ENCODE measurements around the gene VPS39. TPM values are rescaled to one million over a fixed set of nuclear protein-coding genes. Genes with fewer than 3 reads are reported as not detected.

Gene VPS39
- total RNA-seq, 1 donor from 2014 or later = 79.9 TPM

- DNase-seq (no peak), ATAC-seq (peak; percentile 80 to 82)
- H3K9me3 ChIP-seq = no peaks in the 10 kb centered on the region
- no peaks in the 10 kb centered on the region for H3K27me3 ChIP-seq (ENCODE audit: low read depth)
- peaks cover 40% of the 10 kb centered on the region for H3K4me1 ChIP-seq
- H3K4me3 ChIP-seq = no peak overlapping the region
- H3K27ac ChIP-seq = no peak overlapping the region
- no peak for TF ChIP-seq CTCF (IDR thresholded peaks at IDR 0.05)
- intact Hi-C loops (cut with DNase I) = no loop called here
- H3K36me3 ChIP-seq = peaks cover 59% of the 10 kb centered on the region
Measured at GRCh38 chr15:42210696-42211095, 2.6 kb upstream of the VPS39 start.

- H3K27ac ChIP-seq = no peak overlapping the region
- DNase-seq = no peak
- no peaks in the 10 kb centered on the region for H3K9me3 ChIP-seq
- no peaks in the 10 kb centered on the region for H3K27me3 ChIP-seq (ENCODE audit: low read depth)
- peaks cover 41% of the 10 kb centered on the region for H3K4me1 ChIP-seq
- H3K4me3 ChIP-seq = no peak overlapping the region
- no peak for ATAC-seq
- TF ChIP-seq CTCF (IDR thresholded peaks at IDR 0.05) = no peak
- peaks cover 28% of the 10 kb centered on the region for H3K36me3 ChIP-seq
- intact Hi-C loops (cut with DNase I) = no loop called here
Measured at GRCh38 chr15:42206406-42206805, 1.7 kb downstream of the VPS39 start.

- peaks cover 28% of the 10 kb centered on the region for H3K4me1 ChIP-seq
- no peaks in the 10 kb centered on the region for H3K9me3 ChIP-seq
- H3K27me3 ChIP-seq (ENCODE audit: low read depth) = no peaks in the 10 kb centered on the region
- ATAC-seq = no peak
- DNase-seq = no peak
- H3K4me3 ChIP-seq = no peak overlapping the region
- intact Hi-C loops (cut with DNase I) = no loop called here
- no peak overlapping the region for H3K27ac ChIP-seq
- H3K36me3 ChIP-seq = peaks cover 19% of the 10 kb centered on the region
- TF ChIP-seq CTCF (IDR thresholded peaks at IDR 0.05) = no peak
Measured at GRCh38 chr15:42203891-42204290, 4.2 kb downstream of the VPS39 start.

- Histone ChIP-seq H3K4me1 (peaks cover 23% of the 10 kb centered on the region), H3K36me3 (peaks cover 32% of the 10 kb centered on the region), H3K27me3 (ENCODE audit: low read depth) (no peaks in the 10 kb centered on the region), H3K4me3 (no peak overlapping the region), H3K27ac (no peak overlapping the region), H3K9me3 (no peaks in the 10 kb centered on the region)
- no peak for TF ChIP-seq CTCF (IDR thresholded peaks at IDR 0.05)
- ATAC-seq = no peak
- intact Hi-C loops (cut with DNase I) = no loop called here
- DNase-seq = no peak
Measured at GRCh38 chr15:42202653-42203052, 5.5 kb downstream of the VPS39 start.

- intact Hi-C loops (cut with DNase I) = no loop called here
- H3K36me3 ChIP-seq = peaks cover 36% of the 10 kb centered on the region
- no peak for TF ChIP-seq CTCF (IDR thresholded peaks at IDR 0.05)
- no peak for DNase-seq
- no peak for ATAC-seq
- peaks cover 17% of the 10 kb centered on the region for H3K4me1 ChIP-seq
- H3K4me3 ChIP-seq = no peak overlapping the region
- no peak overlapping the region for H3K27ac ChIP-seq
- no peaks in the 10 kb centered on the region for H3K27me3 ChIP-seq (ENCODE audit: low read depth)
- no peaks in the 10 kb centered on the region for H3K9me3 ChIP-seq
Measured at GRCh38 chr15:42201801-42202200, 6.3 kb downstream of the VPS39 start.

- H3K36me3 ChIP-seq = peaks cover 40% of the 10 kb centered on the region
Measured at GRCh38 chr15:42199126-42199525, 9.0 kb downstream of the VPS39 start.

More at GRCh38 chr15:42199126-42199525, 9.0 kb downstream of the VPS39 start:
- Histone ChIP-seq H3K27me3 (ENCODE audit: low read depth) (no peaks in the 10 kb centered on the region), H3K27ac (no peak overlapping the region), H3K9me3 (no peaks in the 10 kb centered on the region), H3K4me3 (no peak overlapping the region), H3K4me1 (peaks cover 6% of the 10 kb centered on the region)
- no peak for ATAC-seq
- DNase-seq = no peak
- no peak for TF ChIP-seq CTCF (IDR thresholded peaks at IDR 0.05)
- intact Hi-C loops (cut with DNase I) = no loop called here
